Left ventricle myocardium inferior (tissue), 1 donor: ENCODE data around the gene TOP3B. TPM values are rescaled to one million over a fixed set of nuclear protein-coding genes. Genes with fewer than 3 reads are reported as not detected.

Experiments
- DNase-seq: peaks from one replicate; pipeline ENCODE4 v3.0.0-alpha.2; 2020
- H3K27ac ChIP-seq: fragments of 200-600 bp; replicated peaks from 2 replicates; pipeline ENCODE4 v1.8.0; 2021
- H3K27me3 ChIP-seq: fragments of 200-600 bp; 2 replicates; pipeline ENCODE4 v1.8.0; 2021; ENCODE audit warnings: low read depth
- H3K36me3 ChIP-seq: fragments of 200-600 bp; 2 replicates; pipeline ENCODE4 v1.8.0; 2021
- H3K4me1 ChIP-seq: fragments of 200-600 bp; 2 replicates; pipeline ENCODE4 v1.8.0; 2021
- H3K4me3 ChIP-seq: fragments of 200-600 bp; 2 replicates; pipeline ENCODE4 v1.8.0; 2021; ENCODE audit warnings: mild to moderate bottlenecking, moderate library complexity
- H3K9me3 ChIP-seq: fragments of 200-600 bp; replicated peaks from 2 replicates; pipeline ENCODE4 v1.8.0; 2021
- intact Hi-C: fragments of 100-400 bp; cut with micrococcal nuclease; formaldehyde crosslinking; loops from one replicate; pipeline ENCODE4 v1.11.0; 2022
- total RNA-seq: library from RNA; stranded (reverse); fragmentation: NEBNext Ultra II Directional; extraction: Animal tissue kit (Norgen Biotek cat#: 25700); gene quantifications from one replicate; pipeline ENCODE4 v1.2.1, GENCODE V29; 2021
- TF ChIP-seq, protein P1 (sequence below): fragments of 200-600 bp; IDR thresholded peaks from 2 replicates; pipeline ENCODE4 v1.8.0; 2021; ENCODE audit warnings: antibody characterized with exemption, mild to moderate bottlenecking, borderline replicate concordance
- donor health status: DM: no; HTN: yes; CAD: no; lungs with severe emphysema.

TOP3B gene
- total RNA-seq, 1 donor from 2014 or later, result 11.2 TPM

GRCh38 chr22:21975854-21976345 lies 6.7 kb downstream of the TOP3B start:
- H3K4me3 ChIP-seq, result no peak overlapping the region
- H3K27ac ChIP-seq, result no peak overlapping the region
- peaks cover 44% of the 10 kb centered on the region for H3K36me3 ChIP-seq
- H3K4me1 ChIP-seq, result peaks cover 6% of the 10 kb centered on the region
- TF ChIP-seq, protein P1, sequence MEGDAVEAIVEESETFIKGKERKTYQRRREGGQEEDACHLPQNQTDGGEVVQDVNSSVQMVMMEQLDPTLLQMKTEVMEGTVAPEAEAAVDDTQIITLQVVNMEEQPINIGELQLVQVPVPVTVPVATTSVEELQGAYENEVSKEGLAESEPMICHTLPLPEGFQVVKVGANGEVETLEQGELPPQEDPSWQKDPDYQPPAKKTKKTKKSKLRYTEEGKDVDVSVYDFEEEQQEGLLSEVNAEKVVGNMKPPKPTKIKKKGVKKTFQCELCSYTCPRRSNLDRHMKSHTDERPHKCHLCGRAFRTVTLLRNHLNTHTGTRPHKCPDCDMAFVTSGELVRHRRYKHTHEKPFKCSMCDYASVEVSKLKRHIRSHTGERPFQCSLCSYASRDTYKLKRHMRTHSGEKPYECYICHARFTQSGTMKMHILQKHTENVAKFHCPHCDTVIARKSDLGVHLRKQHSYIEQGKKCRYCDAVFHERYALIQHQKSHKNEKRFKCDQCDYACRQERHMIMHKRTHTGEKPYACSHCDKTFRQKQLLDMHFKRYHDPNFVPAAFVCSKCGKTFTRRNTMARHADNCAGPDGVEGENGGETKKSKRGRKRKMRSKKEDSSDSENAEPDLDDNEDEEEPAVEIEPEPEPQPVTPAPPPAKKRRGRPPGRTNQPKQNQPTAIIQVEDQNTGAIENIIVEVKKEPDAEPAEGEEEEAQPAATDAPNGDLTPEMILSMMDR, result no peak
- no peak for DNase-seq
- H3K9me3 ChIP-seq, result no peaks in the 10 kb centered on the region
- no peaks in the 10 kb centered on the region for H3K27me3 ChIP-seq
- intact Hi-C loops, result no loop called here

GRCh38 chr22:21975273-21975672 lies 7.3 kb downstream of the TOP3B start:
- TF ChIP-seq, protein P1, result no peak
- Histone ChIP-seq H3K27ac (no peak overlapping the region), H3K4me3 (no peak overlapping the region), H3K27me3 (no peaks in the 10 kb centered on the region), H3K4me1 (no peaks in the 10 kb centered on the region), H3K9me3 (no peaks in the 10 kb centered on the region), H3K36me3 (peaks cover 50% of the 10 kb centered on the region)
- intact Hi-C loops, result no loop called here
- DNase-seq, result no peak

GRCh38 chr22:21974058-21974649 lies 8.4 kb downstream of the TOP3B start:
- Histone ChIP-seq H3K4me1 (no peaks in the 10 kb centered on the region), H3K36me3 (peaks cover 62% of the 10 kb centered on the region), H3K4me3 (no peak overlapping the region), H3K27me3 (no peaks in the 10 kb centered on the region), H3K9me3 (no peaks in the 10 kb centered on the region), H3K27ac (no peak overlapping the region)
- TF ChIP-seq, protein P1, result no peak
- no peak for DNase-seq
- intact Hi-C loops, result no loop called here

DNA sequence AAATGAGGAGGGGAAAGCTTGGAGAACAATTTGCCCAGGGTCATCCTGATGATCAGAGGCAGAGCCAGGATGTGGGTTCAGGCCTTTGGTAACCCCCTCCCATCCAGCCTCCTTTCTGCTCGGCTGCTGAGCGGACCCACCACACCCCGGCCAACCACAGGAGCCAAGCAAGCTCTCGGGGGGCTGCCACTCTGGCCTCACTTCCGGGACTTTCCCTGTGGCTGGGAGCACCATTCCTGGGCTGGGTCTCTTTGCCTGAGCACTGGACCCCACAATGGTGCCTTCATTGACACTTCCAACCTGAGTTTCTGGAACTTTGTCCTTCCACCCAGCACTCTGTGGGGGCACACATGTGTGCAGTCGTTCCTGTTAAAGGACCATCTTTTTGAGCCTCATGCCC lies 9.8 kb downstream of the TOP3B start:
- no peaks in the 10 kb centered on the region for H3K27me3 ChIP-seq
- TF ChIP-seq, protein P1, result no peak
- no peaks in the 10 kb centered on the region for H3K4me1 ChIP-seq
- no peak overlapping the region for H3K4me3 ChIP-seq
- H3K36me3 ChIP-seq, result peaks cover 75% of the 10 kb centered on the region
- intact Hi-C loops, result no loop called here
- no peak overlapping the region for H3K27ac ChIP-seq
- no peak for DNase-seq
- no peaks in the 10 kb centered on the region for H3K9me3 ChIP-seq

DNA sequence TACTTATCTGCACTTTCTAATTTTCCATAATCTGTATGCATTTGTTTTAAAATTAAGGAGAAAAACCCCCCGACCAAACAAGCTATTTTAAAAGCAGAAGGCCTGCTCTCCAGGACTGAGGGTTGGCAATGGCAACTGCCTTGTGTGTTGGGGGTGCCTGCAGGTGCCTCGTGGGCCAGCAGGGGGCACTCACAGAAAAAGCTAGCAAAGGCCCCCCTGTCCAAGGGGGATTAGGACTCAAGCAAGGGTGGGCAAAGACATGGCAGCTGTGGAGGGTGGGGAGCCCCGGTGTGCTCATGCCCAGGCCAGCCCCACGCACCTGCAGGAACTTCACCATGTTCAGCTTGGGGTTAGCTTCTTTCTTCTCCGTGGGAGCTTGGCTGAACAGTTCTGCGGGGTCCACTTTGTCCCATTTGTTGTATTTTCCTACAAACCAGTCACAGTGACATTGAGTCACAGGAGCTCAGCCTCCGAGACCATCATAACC lies 10.3 kb downstream of the TOP3B start:
- H3K27ac ChIP-seq, result no peak overlapping the region
- no peaks in the 10 kb centered on the region for H3K4me1 ChIP-seq
- TF ChIP-seq, protein P1, result peak; percentile 79
- intact Hi-C loops, result no loop called here
- no peaks in the 10 kb centered on the region for H3K9me3 ChIP-seq
- H3K36me3 ChIP-seq, result peaks cover 80% of the 10 kb centered on the region
- no peak for DNase-seq
- no peaks in the 10 kb centered on the region for H3K27me3 ChIP-seq
- H3K4me3 ChIP-seq, result no peak overlapping the region
